ENCODE data around the gene HIRA. TPM values are rescaled to one million over a fixed set of nuclear protein-coding genes. Genes with fewer than 3 reads are reported as not detected.

HIRA gene
- total and polyA plus RNA-seq, 8 donors = 6.4 to 47.2 (median 12.6) TPM

DNA sequence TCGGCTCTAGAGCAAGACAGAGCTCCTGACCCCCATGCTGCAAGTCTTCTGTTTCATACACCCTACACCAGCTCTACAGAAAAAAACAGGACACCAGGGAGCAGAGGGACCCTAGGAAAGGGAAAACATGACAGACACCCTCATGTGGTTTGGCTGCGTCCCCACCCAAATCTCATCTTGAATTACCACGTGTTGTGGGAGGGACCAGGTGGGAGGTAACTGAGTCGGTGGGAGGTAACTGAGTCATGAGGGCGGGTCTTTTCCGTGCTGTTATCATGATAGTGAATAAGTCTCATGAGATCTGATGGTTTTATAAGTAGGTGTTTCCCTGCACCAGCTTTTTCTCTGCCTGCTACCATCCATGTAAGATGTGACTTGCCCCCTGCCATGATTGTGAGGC is 22.6 kb upstream of the HIRA start:
- no peak for DNase-seq
- peaks cover 75 to 99% (median 90%) of the 10 kb centered on the region in 4 donors for H3K36me3 ChIP-seq
- no peak overlapping the region for H3K27ac ChIP-seq
- no peaks in the 10 kb centered on the region for H3K27me3 ChIP-seq
- no peaks in the 10 kb centered on the region for H3K9me3 ChIP-seq
- H3K4me3 ChIP-seq = no peak overlapping the region
- peaks cover 0 to 3% (median 0%) of the 10 kb centered on the region in 4 donors for H3K4me1 ChIP-seq
- WGBS, 5 donors = 70 to 79% (median 75%) methylated on average over 6 of the region's 6 CpGs
- TF ChIP-seq, protein P1, sequence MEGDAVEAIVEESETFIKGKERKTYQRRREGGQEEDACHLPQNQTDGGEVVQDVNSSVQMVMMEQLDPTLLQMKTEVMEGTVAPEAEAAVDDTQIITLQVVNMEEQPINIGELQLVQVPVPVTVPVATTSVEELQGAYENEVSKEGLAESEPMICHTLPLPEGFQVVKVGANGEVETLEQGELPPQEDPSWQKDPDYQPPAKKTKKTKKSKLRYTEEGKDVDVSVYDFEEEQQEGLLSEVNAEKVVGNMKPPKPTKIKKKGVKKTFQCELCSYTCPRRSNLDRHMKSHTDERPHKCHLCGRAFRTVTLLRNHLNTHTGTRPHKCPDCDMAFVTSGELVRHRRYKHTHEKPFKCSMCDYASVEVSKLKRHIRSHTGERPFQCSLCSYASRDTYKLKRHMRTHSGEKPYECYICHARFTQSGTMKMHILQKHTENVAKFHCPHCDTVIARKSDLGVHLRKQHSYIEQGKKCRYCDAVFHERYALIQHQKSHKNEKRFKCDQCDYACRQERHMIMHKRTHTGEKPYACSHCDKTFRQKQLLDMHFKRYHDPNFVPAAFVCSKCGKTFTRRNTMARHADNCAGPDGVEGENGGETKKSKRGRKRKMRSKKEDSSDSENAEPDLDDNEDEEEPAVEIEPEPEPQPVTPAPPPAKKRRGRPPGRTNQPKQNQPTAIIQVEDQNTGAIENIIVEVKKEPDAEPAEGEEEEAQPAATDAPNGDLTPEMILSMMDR (IDR thresholded peaks at IDR 0.05) = no peak
- TF ChIP-seq POLR2AphosphoS5 (IDR thresholded peaks at IDR 0.05) = no peak
- TF ChIP-seq POLR2A (IDR thresholded peaks at IDR 0.05) = no peak
- no peak for TF ChIP-seq EP300 (IDR thresholded peaks at IDR 0.05)
- intact Hi-C loops (cut with DNase I; ENCODE audit: low total_unique reads) = loop anchor here (10.0 kb wide), 1 partner anchor 269 kb away; no protein-coding TSS in a partner anchor

DNA sequence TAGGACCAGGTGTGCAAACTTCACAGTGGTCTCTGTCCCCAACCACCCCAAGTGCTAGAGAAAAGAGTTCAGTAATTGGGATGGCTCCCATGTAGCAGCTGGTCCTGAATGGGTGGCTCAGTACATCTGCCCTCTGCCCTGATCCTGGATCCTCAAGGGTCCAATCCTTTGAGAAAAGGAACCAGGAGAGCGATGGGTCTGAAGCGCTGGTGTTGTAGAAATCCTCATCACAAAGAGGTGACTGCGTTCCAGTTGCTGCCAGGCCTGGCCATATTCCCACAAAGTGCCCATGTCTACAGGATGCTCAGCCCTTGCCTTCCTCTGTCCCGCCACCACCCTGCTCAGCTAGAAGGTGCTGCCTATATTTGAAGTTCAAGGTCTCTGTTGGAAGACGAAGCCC is 22.2 kb upstream of the HIRA start:
- no peak overlapping the region for H3K27ac ChIP-seq
- H3K4me1 ChIP-seq = peaks cover 0 to 7% (median 2%) of the 10 kb centered on the region in 4 donors
- 84 to 99% (median 94%) methylated on average over 5 of the region's 5 CpGs for WGBS, 5 donors
- no peaks in the 10 kb centered on the region for H3K27me3 ChIP-seq
- intact Hi-C loops (cut with DNase I; ENCODE audit: low total_unique reads) = loop anchor here (10.0 kb wide), 1 partner anchor 269 kb away; no protein-coding TSS in a partner anchor
- H3K36me3 ChIP-seq = peaks cover 70 to 95% (median 86%) of the 10 kb centered on the region in 4 donors
- TF ChIP-seq, protein P1 (IDR thresholded peaks at IDR 0.05) = no peak
- TF ChIP-seq EP300 (IDR thresholded peaks at IDR 0.05) (no peak), POLR2AphosphoS5 (IDR thresholded peaks at IDR 0.05) (no peak), POLR2A (IDR thresholded peaks at IDR 0.05) (no peak)
- DNase-seq = no peak
- no peak overlapping the region for H3K4me3 ChIP-seq
- H3K9me3 ChIP-seq = no peaks in the 10 kb centered on the region

DNA sequence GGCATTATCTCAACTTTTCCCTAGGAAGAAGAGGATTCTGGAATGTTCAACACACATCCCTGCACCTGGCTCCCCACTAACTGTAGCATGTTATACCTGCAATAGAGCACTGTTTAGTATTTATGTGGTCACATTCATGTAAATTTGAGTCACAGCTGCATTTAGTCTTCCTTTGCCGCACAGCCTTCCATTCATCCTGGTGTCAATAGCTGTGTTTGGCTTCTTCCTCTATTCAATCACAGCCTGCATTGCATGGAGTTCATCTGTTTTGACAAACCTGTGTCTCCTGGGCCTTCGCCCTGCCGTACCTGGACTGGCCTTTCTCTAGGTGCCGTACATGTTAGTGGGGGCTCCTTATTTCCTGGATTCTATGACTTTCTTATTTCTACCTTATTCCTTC is 20.0 kb upstream of the HIRA start:
- no peak for DNase-seq
- Histone ChIP-seq H3K9me3 (no peaks in the 10 kb centered on the region), H3K27ac (no peak overlapping the region), H3K4me1 (peaks cover 2 to 19% (median 16%) of the 10 kb centered on the region in 4 donors), H3K36me3 (peaks cover 50 to 74% (median 65%) of the 10 kb centered on the region in 4 donors), H3K27me3 (no peaks in the 10 kb centered on the region), H3K4me3 (no peak overlapping the region)
- intact Hi-C loops (cut with DNase I; ENCODE audit: low total_unique reads) = loop anchor here (10.0 kb wide), 1 partner anchor 267 kb away; no protein-coding TSS in a partner anchor
- TF ChIP-seq POLR2AphosphoS5 (IDR thresholded peaks at IDR 0.05) (no peak), POLR2A (IDR thresholded peaks at IDR 0.05) (no peak), EP300 (IDR thresholded peaks at IDR 0.05) (no peak)
- TF ChIP-seq, protein P1 (IDR thresholded peaks at IDR 0.05) = no peak
- 94 to 98% (median 97%) methylated on average over 4 of the region's 4 CpGs for WGBS, 5 donors

DNA sequence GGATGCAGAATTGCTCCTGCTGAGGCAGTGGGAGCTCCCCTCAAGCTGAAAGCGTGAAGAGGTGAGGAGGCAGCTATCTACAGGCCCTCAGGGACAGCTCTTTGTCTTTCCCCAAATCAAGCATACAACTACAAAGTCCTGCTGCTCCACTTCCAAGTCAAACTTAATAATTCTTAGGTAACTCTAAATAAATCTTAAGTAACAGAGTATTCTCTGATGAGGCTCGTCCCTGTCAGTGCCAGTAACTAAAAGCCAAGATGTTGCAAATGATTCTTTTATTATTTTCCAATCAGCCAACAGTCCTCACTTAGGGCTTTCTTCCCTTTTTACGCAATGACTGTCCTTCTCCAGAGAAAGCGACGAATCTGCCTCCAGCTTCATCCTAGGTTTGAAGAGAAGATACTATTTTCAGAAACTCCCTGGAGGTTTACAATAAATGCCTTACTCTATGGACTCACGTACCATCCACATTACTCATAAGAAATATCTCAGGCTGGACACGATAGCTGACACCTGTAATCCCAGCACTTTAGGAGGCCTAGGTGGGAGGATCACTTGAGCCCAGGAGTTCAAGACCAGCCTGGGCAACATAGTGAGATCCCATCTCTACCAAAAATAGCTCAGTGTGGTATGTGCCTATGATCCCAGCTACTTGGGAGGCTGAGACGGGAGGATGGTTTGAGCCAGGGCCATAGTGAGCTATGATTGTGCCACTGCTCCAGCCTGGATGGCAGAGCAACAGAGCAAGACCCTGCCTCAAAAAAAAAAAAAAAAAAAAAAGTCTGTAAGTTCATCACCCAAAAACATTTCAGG is 19.0 kb upstream of the HIRA start:
- 84 to 95% (median 90%) methylated on average over 8 of the region's 8 CpGs for WGBS, 5 donors
- DNase-seq = no peak
- peaks cover 40 to 64% (median 55%) of the 10 kb centered on the region in 4 donors for H3K36me3 ChIP-seq

More for the DNA sequence above, 19.0 kb upstream of the HIRA start:
- H3K4me1 ChIP-seq = peaks cover 12 to 29% (median 26%) of the 10 kb centered on the region in 4 donors
- intact Hi-C loops (cut with DNase I; ENCODE audit: low total_unique reads) = loop anchor here (10.0 kb wide), 1 partner anchor 266 kb away; no protein-coding TSS in a partner anchor
- H3K27ac ChIP-seq = no peak overlapping the region
- H3K9me3 ChIP-seq = no peaks in the 10 kb centered on the region
- H3K27me3 ChIP-seq = no peaks in the 10 kb centered on the region
- no peak for TF ChIP-seq POLR2AphosphoS5 (IDR thresholded peaks at IDR 0.05)
- TF ChIP-seq, protein P1 (IDR thresholded peaks at IDR 0.05) = no peak
- no peak overlapping the region for H3K4me3 ChIP-seq

All from stomach (tissue), 9 donors.